Epidermal melanocyte (primary cell): Measurements from ENCODE around the gene AP3S1.
"Not testable (repeated sequence)": the region's sequence is repeated elsewhere in the genome, so short reads cannot be mapped to it uniquely, and the experiment has no call there.

Experiments
- DNase-seq: peaks from one replicate; pipeline ENCODE4 v3.0.0; 2011; ENCODE audit warnings: low spot score; ENCODE audit not compliant: insufficient read length

The AP3S1 gene

GRCh38 chr5:115824983-115825382 is 16.8 kb upstream of the AP3S1 start:
- not testable (repeated sequence) for DNase-seq

GRCh38 chr5:115825948-115826347 is 15.8 kb upstream of the AP3S1 start:
- no peak for DNase-seq

- no peak for DNase-seq
These were observed 11.8 kb upstream of the AP3S1 start for GRCh38 chr5:115829913-115830312.

DNA sequence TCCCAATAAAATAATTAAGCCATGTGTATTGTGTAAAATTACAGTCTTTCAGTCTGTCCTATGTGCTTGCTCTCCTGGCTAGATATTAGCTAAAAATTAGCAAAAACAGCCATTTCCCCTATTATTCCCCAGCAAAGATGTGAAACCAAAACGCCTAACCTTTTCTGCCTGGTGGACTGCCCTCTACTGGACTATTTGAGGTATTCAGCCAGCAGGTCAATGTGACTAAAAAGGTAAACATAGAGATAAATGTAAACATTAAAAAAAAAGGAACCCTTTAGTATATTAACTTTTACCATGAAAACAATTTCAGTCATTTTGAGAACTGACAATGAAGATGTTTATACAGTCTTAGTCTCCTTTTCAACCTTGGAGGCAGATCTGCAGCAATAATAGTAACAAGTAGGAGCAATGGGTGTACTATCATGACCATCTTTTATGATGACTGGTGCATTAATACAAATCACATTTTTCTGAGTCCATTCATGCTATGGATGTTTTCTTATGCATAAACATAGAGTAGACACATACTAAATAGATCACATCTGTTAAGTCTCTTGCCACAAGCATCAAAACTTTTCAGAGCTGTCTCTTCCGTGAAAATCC is 10.5 kb upstream of the AP3S1 start:
- DNase-seq, result peak; percentile 29

GRCh38 chr5:115835481-115835880 is 6.3 kb upstream of the AP3S1 start:
- no peak for DNase-seq

DNA sequence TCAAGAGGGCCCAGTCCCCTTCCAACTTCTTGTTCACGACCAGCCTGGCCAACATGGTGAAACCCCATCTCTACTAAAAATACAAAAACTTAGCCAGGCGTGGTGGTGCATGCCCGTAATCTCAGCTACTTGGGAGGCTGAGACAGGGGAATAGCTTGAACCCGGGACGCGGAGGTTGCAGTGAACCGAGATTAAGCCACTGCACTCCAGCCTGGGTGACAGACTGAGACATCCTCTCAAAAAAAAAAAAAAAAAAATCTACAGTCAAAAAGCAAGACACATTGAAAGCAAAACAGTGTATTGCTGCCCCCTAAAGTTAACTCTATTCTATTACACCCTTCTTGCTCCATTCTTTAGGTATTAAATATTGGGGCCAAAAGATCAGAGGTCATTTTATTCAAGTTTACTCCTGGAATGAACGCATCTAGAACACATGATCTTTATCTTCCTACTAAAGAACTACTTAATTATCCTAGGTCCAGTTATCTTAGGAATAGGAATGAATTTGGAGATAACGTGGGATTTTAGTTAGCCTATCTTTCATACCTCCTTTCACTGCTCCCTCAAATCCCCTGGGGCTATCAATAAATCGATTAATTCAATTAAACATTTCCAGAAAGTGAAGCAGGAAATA is 2.7 kb upstream of the AP3S1 start:
- no peak for DNase-seq

DNA sequence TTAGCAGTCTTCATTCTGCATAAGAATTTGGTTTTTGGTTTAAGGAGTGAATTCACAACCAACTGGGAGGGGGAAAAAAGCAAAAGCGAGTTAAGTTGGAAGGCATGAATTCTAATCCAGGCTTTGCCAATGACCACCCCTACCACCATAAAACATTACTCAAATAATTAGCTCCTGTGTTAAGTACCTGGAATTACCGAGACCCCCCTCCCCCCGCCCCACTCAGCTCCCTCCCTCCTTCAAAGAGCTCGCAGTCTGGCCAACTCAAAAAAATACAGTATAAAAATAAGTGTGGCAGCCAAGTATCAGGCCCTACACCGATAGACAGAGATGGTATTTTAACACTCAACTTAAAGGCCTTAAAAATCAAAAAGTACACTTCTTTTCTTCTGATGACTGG is 862 bp upstream of the AP3S1 start:
- DNase-seq, result no peak

DNA sequence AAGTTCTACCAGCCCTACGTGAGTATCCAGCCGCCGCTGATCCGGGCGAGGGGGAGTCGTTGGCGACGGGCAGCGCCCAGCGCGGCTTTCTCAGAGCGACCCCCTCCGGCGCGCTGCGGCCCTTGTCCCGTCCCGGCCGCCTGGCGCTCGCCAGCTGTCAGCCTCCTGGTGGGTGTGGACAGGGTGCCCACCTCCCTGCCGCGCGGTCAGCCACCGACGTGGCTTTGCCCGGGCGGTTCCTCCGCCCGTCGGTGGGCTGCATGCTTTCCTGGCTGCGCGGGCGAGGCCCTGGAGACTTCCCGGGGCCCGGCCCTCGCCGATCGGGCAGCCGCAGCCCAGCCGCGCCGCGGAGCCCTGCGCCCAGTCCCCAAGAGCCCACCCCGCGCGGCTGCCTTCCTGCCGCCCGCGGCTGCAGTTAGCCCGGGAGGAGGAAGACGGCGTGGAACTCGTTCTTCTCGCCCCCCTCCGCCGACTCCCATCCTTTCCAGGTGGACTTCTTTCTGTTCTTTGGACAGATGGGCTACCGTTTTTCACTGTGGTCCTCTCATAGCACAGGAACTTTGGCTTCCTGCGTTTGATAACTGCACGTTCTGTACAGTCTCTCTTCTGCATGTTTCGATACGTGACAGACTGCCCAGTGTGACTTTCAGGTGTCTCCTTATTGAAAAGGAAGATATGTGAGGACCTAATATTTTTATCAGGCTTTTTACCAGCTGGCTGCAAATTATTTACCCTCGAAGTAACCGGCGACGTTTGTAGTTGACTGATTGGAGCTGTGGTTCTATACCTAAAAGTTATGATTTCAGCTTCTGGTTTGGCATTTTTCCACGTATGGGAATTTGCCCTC is 577 bp downstream of the AP3S1 start:
- no peak for DNase-seq

DNA sequence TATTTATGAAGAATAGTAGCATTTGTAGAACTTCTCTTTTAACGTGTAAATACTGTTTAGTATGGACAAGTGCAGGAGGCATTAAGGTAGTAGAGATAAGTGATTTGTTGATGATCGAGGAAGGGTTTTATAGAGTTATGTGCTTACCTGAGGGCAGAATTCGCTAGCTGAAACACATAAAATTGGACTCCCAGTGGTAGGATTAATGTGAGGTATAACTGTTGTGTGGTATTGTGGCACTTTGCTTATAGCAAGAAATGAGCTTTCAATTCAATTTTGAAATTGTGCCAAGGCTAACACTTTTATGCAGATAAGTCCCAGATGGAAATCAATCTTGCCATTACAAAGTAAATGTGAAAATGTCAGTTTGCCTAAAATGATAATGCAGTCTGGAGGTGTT is 1.2 kb downstream of the AP3S1 start:
- no peak for DNase-seq

DNA sequence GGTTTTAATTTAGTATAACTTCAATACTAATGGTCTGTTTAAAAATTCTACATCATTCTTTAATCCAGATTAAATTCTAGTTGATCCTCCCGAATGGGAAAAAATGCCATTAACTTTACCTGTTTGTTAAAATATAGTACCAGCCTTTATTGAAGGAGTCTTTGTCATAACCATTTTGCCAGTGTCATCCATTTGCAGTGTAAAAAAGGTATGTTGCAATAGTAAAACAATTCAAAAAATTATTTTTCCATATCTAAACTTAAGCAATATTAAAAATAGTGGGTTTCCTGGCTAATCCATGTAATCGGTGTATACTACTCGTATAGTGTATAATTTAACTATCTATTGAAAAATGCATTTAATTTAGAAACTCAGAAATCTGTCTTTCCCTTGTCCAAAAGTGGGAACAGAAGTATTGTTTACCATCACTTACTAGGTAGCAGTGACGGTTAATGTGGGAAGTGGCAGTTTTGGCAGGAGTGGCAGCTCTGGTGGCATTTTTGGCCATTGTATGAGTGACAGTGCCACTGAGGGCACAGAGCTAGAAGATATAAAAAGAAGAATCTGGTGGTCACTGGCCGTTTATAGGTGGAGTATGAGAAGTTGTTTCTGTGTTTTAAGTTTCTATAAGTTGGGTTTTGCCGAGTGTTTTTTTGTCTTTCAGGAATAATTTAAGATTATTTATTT is 1.9 kb downstream of the AP3S1 start:
- DNase-seq, result no peak

DNA sequence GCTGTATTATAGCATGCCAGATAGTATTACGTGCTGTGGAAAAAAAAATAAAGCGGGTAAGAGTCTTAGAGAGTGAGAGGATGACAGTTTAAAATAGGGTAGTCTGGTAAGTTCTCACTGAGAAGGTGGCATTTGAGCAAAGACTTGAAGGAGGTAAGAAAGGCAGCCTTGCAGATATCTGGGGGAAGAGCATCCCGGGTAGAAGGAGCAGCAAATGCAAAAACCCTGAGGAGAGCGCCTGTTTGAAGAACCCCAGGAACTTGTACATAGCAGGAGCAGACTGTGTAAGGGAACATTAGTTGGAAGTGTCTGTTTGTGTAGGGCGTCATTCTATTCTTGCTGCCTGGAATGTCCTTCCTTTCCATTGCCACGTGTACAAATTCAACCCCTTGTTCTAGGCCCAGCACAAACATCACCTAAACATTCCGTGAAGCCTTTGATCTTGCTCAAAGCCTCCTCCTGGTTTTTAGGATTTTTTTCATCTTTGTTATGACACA is 2.6 kb downstream of the AP3S1 start:
- no peak for DNase-seq

GRCh38 chr5:115847290-115847689 is 5.6 kb downstream of the AP3S1 start:
- DNase-seq, result no peak

- no peak for DNase-seq
These were observed 7.6 kb downstream of the AP3S1 start for GRCh38 chr5:115849258-115849798.

DNA sequence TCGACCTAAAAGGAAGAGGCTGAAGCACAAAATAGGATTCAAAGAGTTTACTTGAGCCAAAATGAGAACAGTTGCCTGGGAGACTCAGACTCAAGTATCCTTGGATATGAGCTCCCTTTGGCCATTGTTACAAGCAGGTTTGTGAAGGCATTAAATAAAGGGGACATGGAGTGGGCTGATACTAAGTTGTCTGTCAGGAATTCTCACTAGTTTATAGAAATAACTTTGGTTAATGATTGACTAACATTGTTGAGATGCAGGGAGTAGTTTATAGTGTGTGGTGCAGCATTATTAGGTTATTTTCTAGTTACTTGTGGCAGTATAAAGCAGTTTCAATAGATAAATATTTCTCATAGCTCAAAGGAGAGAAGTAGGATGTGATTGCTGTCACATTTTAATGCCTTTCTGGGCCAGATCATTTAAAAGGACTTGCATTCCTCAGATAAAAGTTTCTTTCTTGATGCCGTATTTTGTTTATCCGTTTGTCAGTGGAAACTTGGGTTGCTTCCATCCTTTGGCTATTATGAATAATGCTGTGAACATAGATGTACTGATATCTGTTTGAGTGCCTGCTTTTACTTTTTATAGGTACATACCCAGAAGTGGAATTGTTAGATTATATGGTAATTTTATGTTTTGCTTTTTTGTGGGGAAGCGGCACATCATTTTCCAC is 9.1 kb downstream of the AP3S1 start:
- no peak for DNase-seq

GRCh38 chr5:115854139-115854538 is 12.4 kb downstream of the AP3S1 start:
- DNase-seq, result no peak

GRCh38 chr5:115855959-115856358 is 14.2 kb downstream of the AP3S1 start:
- DNase-seq, result no peak

DNA sequence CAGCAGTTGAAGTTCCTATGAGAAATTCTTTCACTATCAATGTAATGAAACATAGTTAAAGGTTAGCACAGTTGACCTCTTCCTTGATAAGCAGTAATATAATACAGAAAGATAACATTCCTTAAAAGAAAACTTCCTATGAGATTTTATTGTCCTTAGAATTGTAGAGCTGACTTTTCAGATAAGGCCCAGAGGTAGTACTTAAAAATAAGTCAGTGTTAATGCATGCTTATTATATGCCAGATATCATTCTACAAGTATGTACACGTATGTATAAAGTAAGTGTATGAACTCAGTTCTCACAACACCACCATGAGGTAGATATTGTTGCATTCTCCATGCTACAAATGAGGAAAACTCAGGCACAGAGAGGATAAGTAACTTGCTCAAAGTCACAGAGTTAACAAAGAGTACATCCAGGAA is 15.3 kb downstream of the AP3S1 start:
- no peak for DNase-seq

DNA sequence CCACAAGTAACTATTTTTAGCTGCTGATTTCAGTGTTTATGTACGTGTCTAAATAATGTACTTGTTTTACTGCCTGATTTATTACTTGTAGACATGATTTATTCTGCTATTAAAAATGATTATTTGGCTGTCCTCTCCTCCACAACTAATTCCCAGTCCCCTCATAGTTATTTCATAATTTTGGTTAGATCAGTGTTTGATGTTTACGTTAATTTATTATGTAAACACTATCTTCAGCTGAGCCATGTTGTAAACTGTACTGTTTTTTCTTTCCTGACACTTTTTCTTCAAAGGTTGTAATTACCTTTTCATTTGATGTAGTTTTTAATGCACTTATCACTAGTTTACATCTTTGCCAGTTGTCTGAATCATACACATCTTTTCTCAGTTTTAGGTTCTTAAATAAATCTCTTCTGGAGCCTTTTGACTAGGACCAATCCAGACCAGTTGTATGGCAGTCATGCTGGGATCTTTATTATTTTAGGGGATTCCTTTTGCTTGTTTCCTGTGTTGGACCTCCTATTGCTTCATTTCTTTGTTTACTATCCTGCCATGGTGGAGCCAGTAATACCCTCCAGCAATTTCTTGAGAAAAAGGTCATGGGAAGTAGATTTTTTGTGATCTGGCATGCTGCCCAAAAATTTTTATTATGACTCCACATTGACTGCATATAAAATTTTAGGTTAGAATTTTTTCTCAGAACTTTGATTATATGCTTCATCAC is 16.1 kb downstream of the AP3S1 start:
- DNase-seq, result no peak

DNA sequence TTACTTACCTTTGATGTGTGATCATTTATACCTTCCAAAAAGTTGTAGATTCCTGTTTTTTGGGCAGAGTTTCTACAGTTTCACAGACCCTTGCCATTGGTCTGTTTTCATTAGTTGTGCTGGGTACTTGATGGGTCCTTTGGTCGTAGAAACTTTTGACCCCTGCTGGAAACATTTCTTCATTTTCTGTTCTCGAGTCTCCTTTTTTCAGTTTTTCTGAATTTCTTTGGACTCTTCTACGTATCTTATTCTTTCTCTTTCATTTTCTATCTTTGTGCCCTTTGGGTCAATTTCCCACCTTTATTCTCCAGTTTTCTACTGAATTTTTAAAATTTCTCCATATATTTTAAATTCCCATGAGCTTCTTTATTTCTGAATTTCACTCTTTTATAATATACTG is 16.7 kb downstream of the AP3S1 start:
- DNase-seq, result no peak

DNA sequence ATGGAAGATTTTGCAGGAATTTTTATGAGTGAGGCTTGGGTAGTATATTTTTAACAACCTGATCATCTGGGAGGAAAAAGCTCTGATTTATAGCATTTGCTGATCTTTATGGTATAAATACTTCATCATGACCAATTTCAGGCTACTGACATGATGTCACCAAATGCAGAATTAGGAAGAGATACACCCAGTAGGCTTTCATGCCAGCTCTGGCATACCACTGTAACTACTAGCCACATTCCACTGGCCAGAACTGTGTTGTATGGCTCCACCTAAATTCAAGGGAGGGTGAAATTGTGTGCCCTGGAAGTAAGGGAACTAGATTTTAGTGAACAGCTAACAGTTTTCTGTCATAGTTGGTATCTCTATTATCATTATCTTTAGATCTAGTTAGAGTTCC is 17.6 kb downstream of the AP3S1 start:
- DNase-seq, result no peak
